Esophagus squamous epithelium (tissue), 4 donors: Measurements from ENCODE around the gene CHST7. TPM values are rescaled to one million over a fixed set of nuclear protein-coding genes. Genes with fewer than 3 reads are reported as not detected.

Experiments used
- small RNA-seq, 4 donors: library from RNA; depleted of rRNA; stranded (forward); fragments of <200 nt; gene quantifications; one replicate each; pipeline ENCODE3, GENCODE V24; 2016
- total RNA-seq, 4 donors: library from RNA; depleted of rRNA; stranded (reverse); fragments of >200 nt; gene quantifications; one replicate each; pipeline ENCODE4 v1.1.0, GENCODE V29; 2016

Gene CHST7
- total RNA-seq, 4 donors from 2014 or later = 1.2 to 11.8 (median 3.9) TPM

Small RNA genes lying within 50 kb of the gene (small RNA-seq; reads per million reads assigned to genes)
- gene RF00017 = 0 reads per million in 4 donors

Other genes with a start within 250 kb of the CHST7 start
- 1 to 10 TPM; 1.5 to 2.8 (median 2.4) TPM for gene ZNF674, start 28.3 kb upstream of the CHST7 start, total RNA-seq
- gene SLC9A7, start 185.4 kb downstream of the CHST7 start, total RNA-seq = 10 to 100 TPM in 2 of 4 donors, 1 to 10 TPM in 2; 6.4 to 16.4 (median 8.4) TPM